GM18858 (cell line): ENCODE data around the gene ALOXE3.

Experiments
- ATAC-seq: cut with Tn5 transposase; IDR thresholded peaks from one replicate; pipeline ENCODE4 v1.9.1; 2021; ENCODE audit not compliant: unreplicated experiment

Gene ALOXE3

GRCh38 chr17:8055851-8056231, 62.5 kb downstream of the ALOXE3 start:
- ATAC-seq, result no peak

DNA sequence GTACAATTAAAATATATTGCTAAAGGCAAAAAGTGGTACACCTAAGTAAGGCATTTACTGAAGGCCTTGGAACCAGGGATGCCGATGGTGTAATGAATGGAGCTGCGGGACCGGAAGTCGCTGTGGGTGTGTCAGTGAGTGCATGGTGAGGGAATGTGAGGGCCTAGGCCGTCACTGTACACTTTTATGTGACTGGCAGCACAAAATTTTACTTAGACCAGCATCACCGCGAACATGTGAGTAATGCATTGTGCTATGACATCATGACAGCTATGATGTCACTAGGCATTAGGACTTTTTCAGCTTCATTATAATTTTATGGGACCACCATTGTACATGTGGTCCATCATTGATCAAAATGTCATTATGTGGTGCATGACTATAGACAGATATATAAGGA, 64.7 kb downstream of the ALOXE3 start:
- no peak for ATAC-seq

DNA sequence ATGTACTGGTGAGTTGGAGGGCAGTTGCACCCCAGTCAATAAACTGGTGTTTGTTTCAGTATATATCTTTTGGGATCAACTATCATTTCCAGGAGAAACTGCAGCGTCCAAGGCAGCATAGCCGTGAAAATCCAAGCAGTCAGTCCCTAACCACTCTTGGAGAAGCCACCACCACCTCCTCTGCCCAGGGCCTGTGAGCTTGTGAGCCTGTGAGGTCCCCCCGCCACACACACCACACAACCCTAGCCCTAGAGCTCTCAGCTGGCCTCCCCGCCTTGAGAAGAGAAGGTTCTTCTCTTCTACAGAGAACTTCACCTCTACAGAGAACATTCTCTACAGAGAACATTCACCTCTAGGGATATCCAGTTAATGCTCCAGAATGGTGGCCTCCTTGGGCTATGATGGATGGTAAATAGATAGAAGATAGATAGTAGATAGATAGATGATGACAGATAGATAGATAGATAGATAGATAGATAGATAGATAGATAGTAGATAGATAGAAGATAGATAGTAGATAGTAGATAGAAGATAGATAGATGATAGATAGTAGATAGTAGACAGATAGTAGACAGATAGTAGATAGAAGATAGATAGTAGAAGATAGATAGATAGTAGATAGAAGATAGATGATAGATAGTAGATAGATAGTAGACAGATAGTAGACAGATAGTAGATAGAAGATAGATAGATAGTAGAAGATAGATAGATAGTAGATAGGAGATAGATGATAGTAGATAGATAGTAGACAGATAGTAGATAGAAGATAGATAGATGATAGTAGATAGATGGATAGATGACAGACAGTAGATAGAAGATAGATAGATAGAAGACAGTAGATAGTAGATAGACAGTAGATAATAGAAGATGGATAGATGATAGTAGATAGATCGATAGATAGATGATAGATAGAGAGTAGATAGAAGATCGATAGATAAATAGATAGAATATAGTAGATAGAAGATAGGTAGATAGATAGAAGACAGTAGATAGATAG, 65.8 kb downstream of the ALOXE3 start:
- ATAC-seq, result no peak

GRCh38 chr17:8051831-8052230, 66.5 kb downstream of the ALOXE3 start:
- ATAC-seq, result no peak

GRCh38 chr17:8048736-8049135, 69.6 kb downstream of the ALOXE3 start:
- no peak for ATAC-seq

GRCh38 chr17:8048236-8048635, 70.1 kb downstream of the ALOXE3 start:
- ATAC-seq, result no peak

DNA sequence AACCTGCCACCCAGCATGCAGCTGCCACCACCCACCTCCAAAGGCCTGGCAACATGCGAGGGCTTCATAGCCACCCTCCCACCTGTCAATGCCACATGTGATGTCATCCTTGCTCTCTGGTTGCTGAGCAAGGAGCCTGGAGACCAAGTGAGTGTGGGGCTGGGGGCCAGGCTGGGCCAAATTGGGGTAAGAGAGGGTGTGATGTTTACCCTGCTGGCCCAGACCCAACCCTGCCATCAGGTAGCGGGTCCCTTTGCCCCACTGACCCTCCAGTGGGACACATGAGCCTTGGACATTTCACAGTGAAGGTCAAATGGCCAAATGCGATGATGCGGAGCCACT, 70.6 kb downstream of the ALOXE3 start:
- no peak for ATAC-seq

DNA sequence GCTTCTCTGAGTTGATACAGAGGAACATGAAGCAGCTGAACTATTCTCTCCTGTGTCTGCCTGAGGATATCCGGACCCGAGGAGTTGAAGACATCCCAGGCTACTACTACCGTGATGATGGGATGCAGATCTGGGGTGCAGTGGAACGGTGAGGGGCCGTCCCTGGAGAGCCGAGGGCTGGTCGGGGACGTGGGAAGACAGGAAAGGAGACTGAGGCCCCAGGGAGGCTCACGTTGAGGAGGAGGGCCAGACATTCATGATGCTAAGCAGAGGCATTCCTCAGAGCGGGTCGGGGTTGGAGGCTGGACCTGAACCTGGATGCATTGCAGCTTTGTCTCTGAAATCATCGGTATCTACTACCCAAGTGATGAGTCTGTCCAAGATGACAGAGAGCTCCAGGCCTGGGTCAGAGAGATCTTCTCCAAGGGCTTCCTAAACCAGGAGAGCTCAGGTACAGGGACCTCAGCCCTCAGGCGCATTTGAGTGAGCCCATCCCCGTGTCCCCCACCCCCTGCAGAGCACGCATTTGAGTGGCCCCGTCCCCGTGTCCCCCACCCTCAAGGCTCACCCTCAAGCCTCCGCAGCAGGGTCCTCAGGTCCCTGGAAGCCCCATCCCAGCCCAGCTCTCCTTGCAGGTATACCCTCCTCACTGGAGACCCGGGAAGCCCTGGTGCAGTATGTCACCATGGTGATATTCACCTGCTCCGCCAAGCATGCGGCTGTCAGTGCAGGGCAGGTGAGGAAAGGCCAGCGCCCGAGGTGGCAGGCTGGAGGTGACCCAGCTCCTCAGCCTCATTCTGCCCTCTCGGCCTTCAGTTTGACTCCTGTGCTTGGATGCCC, 71.2 kb downstream of the ALOXE3 start:
- ATAC-seq, result no peak

- ATAC-seq, result no peak
Measured at GRCh38 chr17:8046306-8046928, 71.9 kb downstream of the ALOXE3 start.
